Mucosa of stomach (tissue), 1 donor: ENCODE data around the gene KIF21B.
"Not testable (repeated sequence)": the region's sequence is repeated elsewhere in the genome, so short reads cannot be mapped to it uniquely, and the experiment has no call there.

Experiments
- H3K27me3 ChIP-seq: one replicate; pipeline ENCODE4 v1.7.0; 2013; ENCODE audit warnings: mild to moderate bottlenecking, low read length; ENCODE audit not compliant: control insufficient read depth, insufficient read depth
- H3K36me3 ChIP-seq: one replicate; pipeline ENCODE4 v1.7.0; 2013; ENCODE audit warnings: low read length; ENCODE audit not compliant: control insufficient read depth, insufficient read depth
- H3K4me1 ChIP-seq: one replicate; pipeline ENCODE4 v1.7.0; 2013; ENCODE audit warnings: mild to moderate bottlenecking, low read length; ENCODE audit not compliant: control insufficient read depth, insufficient read depth
- H3K4me3 ChIP-seq: one replicate; pipeline ENCODE4 v1.7.0; 2013; ENCODE audit warnings: low read length
- H3K9ac ChIP-seq: one replicate; pipeline ENCODE4 v1.7.0; 2013; ENCODE audit warnings: mild to moderate bottlenecking, low read length, moderate library complexity
- H3K9me3 ChIP-seq: one replicate; pipeline ENCODE4 v1.7.0; 2013; ENCODE audit warnings: mild to moderate bottlenecking, low read length, moderate library complexity; ENCODE audit not compliant: control insufficient read depth
- donor health status: Pancreatic carcinoma.

The KIF21B gene

GRCh38 chr1:200971955-200972711 is 51.4 kb downstream of the KIF21B start:
- peaks cover 12% of the 10 kb centered on the region for H3K4me1 ChIP-seq
- H3K27me3 ChIP-seq = peaks cover 3% of the 10 kb centered on the region
- no peak overlapping the region for H3K4me3 ChIP-seq
- H3K9me3 ChIP-seq = no peaks in the 10 kb centered on the region
- H3K36me3 ChIP-seq = no peaks in the 10 kb centered on the region
- H3K9ac ChIP-seq = peak overlapping the region; percentile 15

GRCh38 chr1:200971428-200971903 is 52.0 kb downstream of the KIF21B start:
- no peaks in the 10 kb centered on the region for H3K36me3 ChIP-seq
- H3K9ac ChIP-seq = peak overlapping the region; percentile 15
- H3K4me3 ChIP-seq = no peak overlapping the region
- peaks cover 12% of the 10 kb centered on the region for H3K4me1 ChIP-seq
- no peaks in the 10 kb centered on the region for H3K9me3 ChIP-seq
- peaks cover 3% of the 10 kb centered on the region for H3K27me3 ChIP-seq

GRCh38 chr1:200970771-200971427 is 52.6 kb downstream of the KIF21B start:
- Histone ChIP-seq H3K9me3 (no peaks in the 10 kb centered on the region), H3K4me3 (no peak overlapping the region), H3K9ac (no peak overlapping the region), H3K36me3 (no peaks in the 10 kb centered on the region), H3K4me1 (peaks cover 12% of the 10 kb centered on the region), H3K27me3 (peaks cover 3% of the 10 kb centered on the region)

GRCh38 chr1:200969726-200970561 is 53.6 kb downstream of the KIF21B start:
- no peak overlapping the region for H3K4me3 ChIP-seq
- no peaks in the 10 kb centered on the region for H3K36me3 ChIP-seq
- no peak overlapping the region for H3K9ac ChIP-seq
- peaks cover 3% of the 10 kb centered on the region for H3K27me3 ChIP-seq
- peaks cover 12% of the 10 kb centered on the region for H3K4me1 ChIP-seq
- H3K9me3 ChIP-seq = no peaks in the 10 kb centered on the region

GRCh38 chr1:200968469-200969410 is 54.8 kb downstream of the KIF21B start:
- H3K4me1 ChIP-seq = peaks cover 12% of the 10 kb centered on the region
- no peak overlapping the region for H3K9ac ChIP-seq
- H3K4me3 ChIP-seq = no peak overlapping the region
- H3K9me3 ChIP-seq = no peaks in the 10 kb centered on the region
- H3K36me3 ChIP-seq = no peaks in the 10 kb centered on the region
- H3K27me3 ChIP-seq = peaks cover 3% of the 10 kb centered on the region

- no peaks in the 10 kb centered on the region for H3K36me3 ChIP-seq
- H3K4me3 ChIP-seq = no peak overlapping the region
- H3K27me3 ChIP-seq = peaks cover 3% of the 10 kb centered on the region
- no peaks in the 10 kb centered on the region for H3K9me3 ChIP-seq
- H3K4me1 ChIP-seq = peaks cover 12% of the 10 kb centered on the region
- no peak overlapping the region for H3K9ac ChIP-seq
Observed at GRCh38 chr1:200967693-200968468, 55.6 kb downstream of the KIF21B start.

GRCh38 chr1:200966934-200967333 is 56.6 kb downstream of the KIF21B start:
- no peak overlapping the region for H3K9ac ChIP-seq
- no peak overlapping the region for H3K4me3 ChIP-seq
- no peaks in the 10 kb centered on the region for H3K36me3 ChIP-seq
- H3K27me3 ChIP-seq = peaks cover 3% of the 10 kb centered on the region
- H3K9me3 ChIP-seq = no peaks in the 10 kb centered on the region
- H3K4me1 ChIP-seq = peaks cover 4% of the 10 kb centered on the region

- Histone ChIP-seq H3K27me3 (no peaks in the 10 kb centered on the region), H3K4me3 (no peak overlapping the region), H3K36me3 (no peaks in the 10 kb centered on the region), H3K9ac (no peak overlapping the region), H3K4me1 (no peaks in the 10 kb centered on the region), H3K9me3 (no peaks in the 10 kb centered on the region)
Observed at GRCh38 chr1:200965111-200965805, 58.3 kb downstream of the KIF21B start.

- not testable (repeated sequence) for H3K9me3 ChIP-seq, H3K27me3 ChIP-seq, H3K36me3 ChIP-seq, H3K4me1 ChIP-seq, H3K9ac ChIP-seq, H3K4me3 ChIP-seq
Observed at GRCh38 chr1:200963888-200964287, 59.6 kb downstream of the KIF21B start.

- H3K36me3 ChIP-seq = no peaks in the 10 kb centered on the region
- H3K4me1 ChIP-seq = no peaks in the 10 kb centered on the region
Observed at GRCh38 chr1:200963076-200963475, 60.4 kb downstream of the KIF21B start.

More at GRCh38 chr1:200963076-200963475, 60.4 kb downstream of the KIF21B start:
- H3K9ac ChIP-seq = no peak overlapping the region
- no peaks in the 10 kb centered on the region for H3K27me3 ChIP-seq
- no peaks in the 10 kb centered on the region for H3K9me3 ChIP-seq
- no peak overlapping the region for H3K4me3 ChIP-seq
